ENCODE data around the gene LRRC38.

Gene LRRC38

DNA sequence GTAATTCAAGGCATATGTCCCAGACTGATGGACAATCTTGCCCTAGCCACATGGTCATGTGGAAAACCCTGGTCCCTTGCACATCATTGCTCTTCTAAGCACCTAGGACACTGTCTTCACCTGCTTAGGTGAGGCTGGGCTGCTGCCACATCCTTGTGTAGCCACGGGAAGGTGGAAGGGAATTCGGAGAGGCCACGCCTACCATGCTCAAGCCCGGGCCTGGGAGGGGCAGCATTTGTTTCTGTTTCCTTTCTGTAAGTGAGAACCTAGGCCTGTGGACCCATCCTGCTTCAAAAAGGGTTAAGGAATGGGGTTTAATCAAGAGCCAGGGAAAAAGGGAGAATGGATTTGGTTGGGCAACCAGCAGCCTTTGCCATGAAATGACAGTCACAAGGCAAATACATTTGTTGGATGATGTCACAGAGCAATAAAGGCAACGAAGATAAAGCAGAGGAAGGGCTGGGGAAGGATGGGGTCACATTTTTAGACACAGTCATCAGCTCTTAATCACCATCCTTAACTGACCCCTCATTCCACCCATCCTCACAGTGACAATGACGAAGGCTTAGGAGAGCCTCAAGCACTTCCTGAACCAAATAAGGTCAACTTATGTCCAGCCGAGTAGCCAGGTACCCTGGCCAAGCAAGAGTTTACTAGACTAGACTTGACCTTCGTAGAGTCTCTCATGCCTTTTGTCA lies 10.1 kb upstream of the LRRC38 start:
- no peak for DNase-seq
- in situ Hi-C loops (cut with HindIII; ENCODE audit: low pct_ligation_motif_present, low pct_unique_long_range_greater_than_20kb, low sequenced_read_pairs), result no loop called here

DNA sequence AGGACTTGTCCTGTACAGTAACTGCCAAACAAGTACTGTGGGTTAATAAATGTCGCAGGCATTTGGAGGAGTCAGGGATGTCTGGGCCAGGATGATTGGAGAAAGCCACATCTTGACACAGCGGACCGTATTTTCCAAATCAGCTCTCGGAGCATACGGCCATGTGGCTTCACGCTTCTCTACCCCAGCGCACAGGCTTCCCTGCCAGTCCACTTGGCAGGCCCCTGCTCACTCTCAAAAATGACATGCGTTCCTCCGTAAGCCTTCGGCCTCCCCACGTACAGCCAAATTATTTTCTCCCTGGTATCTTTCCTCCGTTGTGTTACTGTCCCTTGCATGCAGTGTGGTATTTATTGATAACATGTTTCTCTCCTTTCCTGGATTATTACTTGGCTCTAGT lies 7.2 kb upstream of the LRRC38 start:
- DNase-seq, result no peak
- in situ Hi-C loops (cut with HindIII; ENCODE audit: low pct_ligation_motif_present, low pct_unique_long_range_greater_than_20kb, low sequenced_read_pairs), result no loop called here

DNA sequence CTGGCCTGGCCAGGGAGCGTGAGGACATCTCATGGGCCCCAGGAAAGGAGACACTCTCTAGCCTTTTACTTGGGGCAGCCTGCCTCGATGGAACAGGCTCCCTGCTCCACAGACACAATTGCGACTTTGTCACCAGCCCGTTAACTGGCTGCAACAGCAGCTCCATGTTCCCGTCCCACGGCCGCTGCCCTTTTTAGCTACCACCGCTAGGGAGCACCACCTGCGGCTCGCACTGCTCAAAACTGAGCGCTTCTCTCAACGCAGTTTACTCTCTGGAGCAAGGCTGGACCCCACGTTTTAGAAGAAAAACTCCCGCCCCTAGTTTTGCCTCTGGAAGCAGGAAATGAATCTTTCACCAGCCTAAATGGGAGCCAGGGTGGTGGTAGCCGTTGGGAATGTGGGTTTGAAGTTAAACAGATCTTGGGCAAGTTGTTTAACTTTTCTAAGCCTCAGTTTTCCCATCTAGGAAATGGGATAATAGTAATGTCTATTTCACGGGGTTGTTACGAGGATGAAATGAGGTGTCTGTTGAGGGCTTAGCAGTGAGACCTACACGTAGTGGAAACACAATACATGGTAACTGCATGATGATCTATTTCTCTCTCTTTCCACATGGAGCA lies 3.5 kb upstream of the LRRC38 start:
- no peak for DNase-seq
- in situ Hi-C loops (cut with HindIII; ENCODE audit: low pct_ligation_motif_present, low pct_unique_long_range_greater_than_20kb, low sequenced_read_pairs), result no loop called here

DNA sequence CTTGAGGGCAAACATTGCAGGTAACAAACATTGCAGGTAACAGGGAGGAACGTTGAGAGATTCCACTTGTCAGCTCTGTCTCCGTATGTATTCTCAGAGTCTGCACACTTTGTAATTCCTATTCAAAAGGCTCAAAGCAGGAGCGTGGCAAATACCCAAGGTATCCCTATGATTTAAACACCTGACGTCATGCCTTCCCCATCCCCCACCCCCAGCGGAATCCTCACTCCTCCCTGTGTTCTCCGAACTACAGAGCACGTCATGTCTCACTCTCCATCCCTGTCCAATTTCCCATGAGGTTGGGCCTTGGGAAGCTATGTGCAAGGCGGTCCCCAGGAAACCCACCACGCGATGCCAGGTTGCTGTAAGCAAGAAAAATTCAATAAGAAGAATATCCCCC lies 2.8 kb upstream of the LRRC38 start:
- in situ Hi-C loops (cut with HindIII; ENCODE audit: low pct_ligation_motif_present, low pct_unique_long_range_greater_than_20kb, low sequenced_read_pairs), result no loop called here
- no peak for DNase-seq

- in situ Hi-C loops (cut with HindIII; ENCODE audit: low pct_ligation_motif_present, low pct_unique_long_range_greater_than_20kb, low sequenced_read_pairs), result no loop called here
Measured at GRCh38 chr1:13514821-13515220, 1.0 kb upstream of the LRRC38 start.

DNA sequence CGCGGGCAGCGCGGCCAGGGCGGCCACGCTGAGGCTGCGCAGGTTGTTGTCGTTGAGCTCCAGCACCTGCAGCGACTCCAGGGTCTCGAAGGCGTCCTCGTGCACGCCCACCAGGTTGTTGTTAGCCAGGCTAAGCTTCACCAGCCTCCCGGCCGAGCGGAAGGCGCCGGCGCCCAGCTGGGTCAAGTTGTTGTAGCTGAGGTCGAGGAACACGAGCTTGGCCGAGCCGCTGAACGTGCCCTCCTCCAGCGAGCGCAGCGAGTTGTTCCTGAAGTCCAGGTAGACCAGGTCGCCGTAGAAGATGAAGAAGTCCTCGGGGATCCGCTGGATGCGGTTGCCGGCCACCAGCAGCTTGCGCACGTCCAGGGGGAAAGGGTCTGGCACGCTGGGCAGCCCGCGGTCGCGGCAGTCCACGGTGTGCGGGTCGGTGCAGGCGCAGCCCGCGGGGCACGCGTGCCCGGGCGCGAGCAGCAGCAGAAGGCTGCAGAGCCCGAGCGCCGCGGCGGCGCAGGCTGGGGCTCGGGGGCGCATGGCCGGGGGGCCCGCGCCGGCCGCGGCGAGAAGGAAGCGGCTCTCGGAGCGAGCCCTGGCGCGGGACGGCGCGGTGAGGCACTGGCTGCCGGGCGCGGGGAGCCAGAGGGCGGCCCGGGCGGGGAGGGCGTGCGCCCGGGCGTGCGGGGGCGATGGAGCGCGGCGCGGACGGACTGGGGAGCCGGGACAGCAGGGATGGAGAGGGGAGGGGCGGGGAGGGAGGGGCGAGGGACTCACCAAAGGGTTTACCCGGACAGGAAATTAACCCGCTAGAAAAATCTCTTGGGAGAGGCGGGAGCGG lies 524 bp downstream of the LRRC38 start:
- in situ Hi-C loops (cut with HindIII; ENCODE audit: low pct_ligation_motif_present, low pct_unique_long_range_greater_than_20kb, low sequenced_read_pairs), result no loop called here
- no peak for DNase-seq

More at GRCh38 chr1:13514821-13515220, 1.0 kb upstream of the LRRC38 start:
- DNase-seq, result no peak

- in situ Hi-C loops (cut with HindIII; ENCODE audit: low pct_ligation_motif_present, low pct_unique_long_range_greater_than_20kb, low sequenced_read_pairs), result no loop called here
- DNase-seq, result no peak
Measured at GRCh38 chr1:13512472-13512871, 1.3 kb downstream of the LRRC38 start.

- DNase-seq, result no peak
- in situ Hi-C loops (cut with HindIII; ENCODE audit: low pct_ligation_motif_present, low pct_unique_long_range_greater_than_20kb, low sequenced_read_pairs), result no loop called here
Measured at GRCh38 chr1:13510499-13510898, 3.3 kb downstream of the LRRC38 start.

GRCh38 chr1:13507075-13507474 lies 6.7 kb downstream of the LRRC38 start:
- in situ Hi-C loops (cut with HindIII; ENCODE audit: low pct_ligation_motif_present, low pct_unique_long_range_greater_than_20kb, low sequenced_read_pairs), result no loop called here
- DNase-seq, result no peak

GRCh38 chr1:13505020-13505419 lies 8.8 kb downstream of the LRRC38 start:
- in situ Hi-C loops (cut with HindIII; ENCODE audit: low pct_ligation_motif_present, low pct_unique_long_range_greater_than_20kb, low sequenced_read_pairs), result no loop called here
- no peak for DNase-seq

DNA sequence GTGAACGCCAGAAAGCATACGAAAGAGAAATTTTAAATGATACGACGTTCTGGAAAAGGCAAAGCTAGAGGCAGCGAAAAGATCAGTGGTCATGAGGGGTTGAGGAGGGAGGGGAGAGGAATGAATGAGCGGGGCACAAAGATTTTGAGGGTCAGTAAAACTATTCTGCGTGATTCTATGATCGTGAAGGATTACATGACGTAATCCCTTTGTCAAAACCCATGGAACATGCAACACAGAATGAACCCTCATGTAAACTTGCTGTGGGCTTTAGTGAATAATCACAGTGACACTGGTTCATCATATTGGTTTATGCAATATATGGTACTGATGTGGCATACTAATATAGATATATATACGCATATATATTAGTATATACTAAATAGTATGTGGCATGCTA lies 13.0 kb downstream of the LRRC38 start:
- in situ Hi-C loops (cut with HindIII; ENCODE audit: low pct_ligation_motif_present, low pct_unique_long_range_greater_than_20kb, low sequenced_read_pairs), result no loop called here
- no peak for DNase-seq

- in situ Hi-C loops (cut with HindIII; ENCODE audit: low pct_ligation_motif_present, low pct_unique_long_range_greater_than_20kb, low sequenced_read_pairs), result no loop called here
- no peak for DNase-seq
Measured at GRCh38 chr1:13499422-13499821, 14.4 kb downstream of the LRRC38 start.

- in situ Hi-C loops (cut with HindIII; ENCODE audit: low pct_ligation_motif_present, low pct_unique_long_range_greater_than_20kb, low sequenced_read_pairs), result no loop called here
- DNase-seq, result no peak
Measured at GRCh38 chr1:13498553-13498952, 15.2 kb downstream of the LRRC38 start.

- DNase-seq, result no peak
- in situ Hi-C loops (cut with HindIII; ENCODE audit: low pct_ligation_motif_present, low pct_unique_long_range_greater_than_20kb, low sequenced_read_pairs), result no loop called here
Measured at GRCh38 chr1:13495186-13495585, 18.6 kb downstream of the LRRC38 start.

- DNase-seq, result no peak
- in situ Hi-C loops (cut with HindIII; ENCODE audit: low pct_ligation_motif_present, low pct_unique_long_range_greater_than_20kb, low sequenced_read_pairs), result no loop called here
Measured at GRCh38 chr1:13494712-13495111, 19.1 kb downstream of the LRRC38 start.

DNA sequence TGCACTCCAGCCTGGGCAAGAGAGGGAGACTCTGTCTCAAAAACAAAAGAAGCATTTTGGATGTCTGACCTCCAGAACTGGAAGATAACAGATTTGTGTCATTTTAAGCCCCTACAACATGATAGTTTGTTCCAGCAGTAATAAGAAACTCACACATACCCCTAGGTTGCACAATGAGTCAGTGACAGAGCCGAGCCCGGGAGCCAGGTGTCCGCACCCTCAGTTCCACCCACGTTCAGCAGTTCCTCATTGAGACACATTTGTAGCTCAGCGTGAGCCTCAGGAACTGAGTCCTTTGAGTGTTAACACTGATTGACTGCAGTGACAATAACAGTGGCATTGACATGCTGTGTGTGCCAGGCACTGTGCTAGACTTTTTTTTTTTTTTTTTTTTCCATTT lies 19.8 kb downstream of the LRRC38 start:
- DNase-seq, result no peak
- in situ Hi-C loops (cut with HindIII; ENCODE audit: low pct_ligation_motif_present, low pct_unique_long_range_greater_than_20kb, low sequenced_read_pairs), result no loop called here

GRCh38 chr1:13492711-13493110 lies 21.1 kb downstream of the LRRC38 start:
- DNase-seq, result no peak
- in situ Hi-C loops (cut with HindIII; ENCODE audit: low pct_ligation_motif_present, low pct_unique_long_range_greater_than_20kb, low sequenced_read_pairs), result no loop called here

DNA sequence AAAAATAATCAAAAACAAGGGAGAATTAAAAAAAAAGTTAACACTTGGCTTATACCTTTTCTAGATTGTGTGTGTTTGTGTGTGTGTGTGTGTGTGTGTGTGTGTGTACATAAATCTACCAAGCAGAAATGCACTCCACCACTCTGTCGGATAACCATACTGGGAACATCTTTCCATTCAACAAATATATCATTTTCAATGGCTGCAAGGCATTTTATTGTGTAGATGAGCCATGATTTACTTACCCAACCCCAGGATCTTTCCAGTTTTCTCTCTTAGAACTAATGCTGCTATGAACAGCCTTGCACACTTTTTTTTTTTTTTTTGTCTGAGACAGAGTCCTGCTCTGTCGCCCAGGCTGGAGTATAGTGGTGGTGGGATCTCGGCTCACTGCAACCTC lies 25.8 kb downstream of the LRRC38 start:
- in situ Hi-C loops (cut with HindIII; ENCODE audit: low pct_ligation_motif_present, low pct_unique_long_range_greater_than_20kb, low sequenced_read_pairs), result no loop called here
- no peak for DNase-seq

DNA sequence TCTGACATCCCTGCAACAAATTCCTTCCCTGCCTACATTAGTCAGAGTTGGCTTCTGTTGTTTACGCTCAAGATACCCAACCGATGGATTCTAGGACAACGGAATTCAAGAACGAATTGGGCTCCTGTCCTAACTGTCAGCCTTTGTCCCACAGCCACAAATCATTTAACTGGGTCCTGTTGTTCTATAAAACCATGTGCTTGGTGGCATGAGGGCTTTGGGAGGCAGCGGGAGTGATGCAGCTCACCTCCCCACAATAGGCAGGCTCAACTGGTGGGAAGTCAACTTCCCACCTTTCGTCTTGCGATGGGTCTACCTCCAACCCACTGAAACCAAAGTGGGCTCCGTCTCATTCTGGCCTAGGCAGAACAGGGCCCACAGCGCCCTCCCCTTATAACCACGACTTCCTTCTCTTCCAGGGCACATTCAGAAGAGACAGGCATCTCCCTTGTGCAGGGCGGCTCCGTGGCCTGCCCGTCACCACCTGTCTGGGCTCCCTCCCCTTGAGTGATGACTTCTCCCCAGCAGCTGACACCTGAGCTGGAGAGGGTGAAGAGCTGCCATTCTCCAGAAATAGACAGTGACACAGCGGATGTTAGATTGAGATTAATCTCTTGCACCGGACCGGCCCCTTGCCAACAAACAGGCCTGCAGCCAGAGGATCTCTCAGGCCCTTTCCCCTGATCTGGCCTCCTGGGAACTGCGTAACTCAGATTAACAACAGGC lies 26.5 kb downstream of the LRRC38 start:
- in situ Hi-C loops (cut with HindIII; ENCODE audit: low pct_ligation_motif_present, low pct_unique_long_range_greater_than_20kb, low sequenced_read_pairs), result no loop called here
- no peak for DNase-seq

All from ACHN (cell line).